ENCODE data around the gene AFF2.

DNA sequence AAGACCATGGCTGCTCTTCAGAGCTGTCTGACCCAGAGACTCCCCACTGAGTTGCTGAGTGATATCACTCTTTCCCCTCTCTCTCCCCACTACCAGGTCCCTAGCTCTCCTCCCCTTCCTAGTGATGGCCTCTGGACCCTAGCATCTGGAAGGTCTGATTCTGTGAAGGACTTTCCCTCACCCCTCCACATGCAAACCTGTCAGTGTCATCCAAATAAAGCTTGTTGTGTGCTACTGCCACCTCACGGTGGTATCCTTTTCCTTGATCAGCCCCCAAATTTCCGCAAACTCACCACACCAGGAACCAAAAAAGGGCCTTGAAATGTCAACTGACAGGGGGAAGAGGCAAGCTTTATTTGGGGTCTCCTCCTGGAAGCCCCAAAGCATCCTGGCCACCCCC is 504.5 kb downstream of the AFF2 start:
- no peak for TF ChIP-seq POLR2A (IDR thresholded peaks at IDR 0.05; ENCODE audit: low read length)
- TF ChIP-seq GATA1 (IDR thresholded peaks at IDR 0.05; ENCODE audit: low read depth, low read length) = no peak

Measured in erythroblast (primary cell).